ENCODE data around the gene BPIFB2. TPM values are rescaled to one million over a fixed set of nuclear protein-coding genes. Genes with fewer than 3 reads are reported as not detected.

The BPIFB2 gene
- polyA plus RNA-seq, 4 donors, result not detected

DNA sequence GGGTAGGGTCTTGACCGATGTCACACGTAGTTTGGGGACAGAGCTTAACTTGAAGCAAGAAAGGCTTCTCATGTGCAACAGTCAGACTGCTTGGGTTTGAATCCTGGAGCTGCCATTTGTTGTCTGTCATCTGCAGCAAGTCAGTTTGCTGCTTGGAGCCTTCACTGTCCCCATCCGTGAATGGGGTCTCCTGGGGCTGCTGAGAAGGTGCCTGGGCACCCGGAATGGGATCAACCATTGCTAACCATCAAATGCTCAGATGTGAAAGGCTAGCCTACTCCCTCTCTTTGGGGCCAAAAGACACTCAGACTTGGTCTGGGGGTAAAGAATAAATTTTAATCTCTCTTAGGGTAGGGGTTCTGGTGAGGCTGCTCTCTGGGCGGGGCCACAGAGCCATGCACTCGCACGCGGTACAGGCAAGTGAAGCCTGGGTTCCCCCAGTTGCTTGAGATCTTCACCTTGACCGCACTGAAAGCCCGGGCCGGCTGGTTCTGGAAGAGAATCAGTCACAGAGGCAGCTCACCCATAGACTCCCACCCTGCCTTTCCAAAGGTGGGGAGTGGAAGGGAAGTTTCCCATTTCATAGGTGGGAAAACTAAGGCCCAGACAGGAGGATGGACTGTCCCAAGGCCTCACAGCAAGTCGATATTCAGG lies 23.9 kb upstream of the BPIFB2 start:
- no peak for DNase-seq (ENCODE audit: low read depth in 4 of 4, low spot score in 3 of 4)

DNA sequence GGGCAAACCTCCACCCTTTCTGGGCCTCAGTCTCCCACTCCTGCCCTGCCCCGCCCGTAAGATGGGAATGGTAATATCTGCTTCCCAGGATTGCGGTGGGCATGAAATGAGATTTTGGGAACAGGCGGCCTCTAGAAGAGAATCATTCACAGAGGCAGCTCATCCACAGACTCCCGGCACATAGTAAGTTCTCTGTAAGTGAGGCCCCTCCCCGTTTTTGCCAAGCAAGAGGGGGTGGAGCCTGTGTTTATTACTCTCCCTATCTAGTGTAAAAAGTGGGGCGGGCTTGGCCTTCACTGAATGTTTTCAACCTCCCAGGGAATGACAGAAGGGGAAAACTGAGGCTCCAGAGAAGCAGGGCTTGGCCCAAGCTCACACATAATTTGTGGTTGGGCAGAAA lies 23.3 kb upstream of the BPIFB2 start:
- no peak for DNase-seq (ENCODE audit: low read depth in 4 of 4, low spot score in 3 of 4)

DNA sequence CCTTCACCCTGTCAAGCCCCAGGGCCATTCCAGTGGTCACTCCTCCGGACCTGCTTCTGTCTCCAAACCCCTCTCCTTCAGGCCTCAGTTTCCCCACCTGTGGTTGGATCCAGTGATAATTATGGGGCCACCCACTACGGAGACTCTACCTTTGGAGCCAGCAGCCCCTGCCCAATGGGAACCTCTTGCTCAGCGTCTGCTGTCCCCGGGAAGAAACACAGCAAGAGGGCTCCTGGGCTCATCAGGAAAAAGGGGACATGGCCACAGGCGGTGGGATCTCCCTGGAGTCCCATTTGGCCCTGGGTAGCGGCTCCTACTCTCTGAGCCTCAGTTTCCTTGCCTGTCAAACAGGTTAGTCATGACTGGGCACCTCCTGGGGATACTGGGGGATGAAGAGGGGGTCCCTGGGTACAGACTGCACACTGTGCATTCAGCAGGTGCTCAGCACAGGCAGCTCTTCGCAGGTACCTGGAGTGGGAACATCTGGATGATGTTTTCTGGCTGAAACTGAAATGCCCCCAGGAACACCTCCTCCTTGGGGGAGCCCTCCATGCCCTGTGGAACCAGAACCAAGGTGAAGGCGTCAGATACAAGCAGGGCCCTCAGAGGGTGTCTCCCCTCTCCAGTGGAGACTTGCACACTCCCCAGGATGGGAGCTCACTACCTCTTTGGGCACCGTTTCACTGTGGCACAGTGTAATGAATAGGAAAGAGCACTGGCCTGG lies 22.7 kb upstream of the BPIFB2 start:
- DNase-seq (ENCODE audit: low read depth in 4 of 4, low spot score in 3 of 4), result no peak

DNA sequence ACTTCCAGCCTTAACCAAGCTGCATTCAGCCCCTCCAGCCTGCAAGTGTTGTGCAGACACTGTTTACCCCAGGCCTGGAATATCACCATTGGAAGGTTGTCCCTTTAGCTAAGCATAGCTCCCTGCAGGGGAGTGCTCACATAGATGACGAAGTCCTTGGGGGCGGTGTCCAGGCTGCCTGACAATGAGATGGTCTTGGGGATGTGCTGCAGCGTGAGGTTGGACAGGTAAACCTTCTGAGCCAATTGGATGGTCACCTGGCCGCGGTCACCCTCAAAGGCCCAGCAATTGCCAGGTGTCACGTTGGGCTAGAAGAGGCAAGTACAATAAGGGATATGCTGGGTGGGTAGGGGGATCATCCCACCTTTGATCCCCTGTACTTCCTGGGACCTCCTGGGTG lies 21.9 kb upstream of the BPIFB2 start:
- no peak for DNase-seq (ENCODE audit: low read depth in 4 of 4, low spot score in 3 of 4)

DNA sequence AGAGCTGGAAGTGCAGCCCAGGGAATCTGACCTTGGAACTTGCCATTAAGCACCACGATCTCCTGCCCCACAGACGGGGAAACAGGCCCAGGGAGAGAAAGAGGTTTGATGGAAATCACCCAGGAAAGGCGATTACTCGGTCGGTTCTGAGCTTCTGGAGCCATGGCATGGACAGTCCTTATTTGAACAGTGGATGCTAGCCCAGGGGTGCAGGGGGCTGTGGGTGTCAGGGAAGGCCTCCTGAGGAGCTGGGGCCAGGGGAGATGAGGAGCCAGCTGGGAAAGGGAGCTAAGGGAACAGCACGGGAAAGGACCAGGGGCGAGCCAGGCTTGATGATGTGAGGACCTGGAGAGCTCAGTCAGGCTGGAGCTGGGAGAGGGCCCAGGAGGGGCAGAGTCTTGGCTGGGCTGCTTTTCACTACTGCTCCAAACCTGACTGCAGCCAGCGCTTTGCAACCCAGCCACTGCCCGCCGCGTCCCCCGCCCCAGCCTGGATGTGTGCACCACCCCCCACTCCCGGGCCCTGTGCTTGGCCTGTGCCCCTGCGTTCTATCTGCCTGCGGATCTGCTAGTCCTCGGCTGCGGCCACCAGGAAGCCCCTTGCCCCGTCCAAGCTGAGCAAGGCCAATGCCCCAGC lies 21.1 kb upstream of the BPIFB2 start:
- no peak for DNase-seq (ENCODE audit: low read depth in 4 of 4, low spot score in 3 of 4)

- no peak for DNase-seq (ENCODE audit: low read depth in 4 of 4, low spot score in 3 of 4)
These were observed 20.3 kb upstream of the BPIFB2 start for GRCh38 chr20:32987044-32987825.

- DNase-seq (ENCODE audit: low read depth in 4 of 4, low spot score in 3 of 4), result no peak
These were observed 19.5 kb upstream of the BPIFB2 start for GRCh38 chr20:32988008-32988407.

DNA sequence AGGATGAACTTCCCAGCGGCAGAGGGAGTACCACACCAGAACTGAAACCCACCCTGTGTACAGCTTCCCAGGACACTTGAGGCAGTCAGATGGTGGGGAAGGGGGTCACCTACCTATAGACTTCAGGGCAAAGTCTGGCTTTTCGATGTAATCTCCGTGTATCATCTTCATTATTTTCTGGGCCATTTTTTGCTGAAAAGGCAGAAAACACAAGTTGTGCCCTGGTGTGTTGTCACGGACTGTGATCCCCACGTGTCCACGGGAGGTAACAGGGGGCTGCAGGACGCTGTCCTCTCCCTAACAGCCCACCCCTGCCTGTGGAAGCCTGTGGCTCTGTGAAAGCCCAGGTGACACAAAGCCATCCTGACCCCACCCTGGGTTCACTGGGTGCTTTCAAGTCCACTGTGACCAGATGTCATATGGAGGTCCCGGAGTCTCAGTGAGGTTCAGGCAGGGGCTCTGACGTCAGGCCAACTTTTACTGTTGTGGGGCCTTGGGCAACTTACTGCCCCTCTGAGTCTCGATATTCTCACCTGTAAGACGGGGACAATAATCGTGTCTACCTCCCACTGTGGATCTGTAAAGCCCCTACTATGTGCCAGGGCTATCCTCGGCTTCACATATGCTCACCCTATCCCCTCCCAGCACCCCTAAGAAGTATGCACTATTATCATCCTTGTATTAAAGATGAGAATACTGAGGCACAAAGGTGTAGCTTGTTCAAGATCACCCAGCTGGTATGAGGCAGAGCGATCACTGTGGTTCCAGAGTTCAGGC lies 17.8 kb upstream of the BPIFB2 start:
- DNase-seq (ENCODE audit: low read depth in 4 of 4, low spot score in 3 of 4), result no peak

- no peak for DNase-seq (ENCODE audit: low read depth in 4 of 4, low spot score in 3 of 4)
These were observed 17.1 kb upstream of the BPIFB2 start for GRCh38 chr20:32990426-32990825.

GRCh38 chr20:32991383-32991782 lies 16.1 kb upstream of the BPIFB2 start:
- DNase-seq (ENCODE audit: low read depth in 4 of 4, low spot score in 3 of 4), result no peak

DNA sequence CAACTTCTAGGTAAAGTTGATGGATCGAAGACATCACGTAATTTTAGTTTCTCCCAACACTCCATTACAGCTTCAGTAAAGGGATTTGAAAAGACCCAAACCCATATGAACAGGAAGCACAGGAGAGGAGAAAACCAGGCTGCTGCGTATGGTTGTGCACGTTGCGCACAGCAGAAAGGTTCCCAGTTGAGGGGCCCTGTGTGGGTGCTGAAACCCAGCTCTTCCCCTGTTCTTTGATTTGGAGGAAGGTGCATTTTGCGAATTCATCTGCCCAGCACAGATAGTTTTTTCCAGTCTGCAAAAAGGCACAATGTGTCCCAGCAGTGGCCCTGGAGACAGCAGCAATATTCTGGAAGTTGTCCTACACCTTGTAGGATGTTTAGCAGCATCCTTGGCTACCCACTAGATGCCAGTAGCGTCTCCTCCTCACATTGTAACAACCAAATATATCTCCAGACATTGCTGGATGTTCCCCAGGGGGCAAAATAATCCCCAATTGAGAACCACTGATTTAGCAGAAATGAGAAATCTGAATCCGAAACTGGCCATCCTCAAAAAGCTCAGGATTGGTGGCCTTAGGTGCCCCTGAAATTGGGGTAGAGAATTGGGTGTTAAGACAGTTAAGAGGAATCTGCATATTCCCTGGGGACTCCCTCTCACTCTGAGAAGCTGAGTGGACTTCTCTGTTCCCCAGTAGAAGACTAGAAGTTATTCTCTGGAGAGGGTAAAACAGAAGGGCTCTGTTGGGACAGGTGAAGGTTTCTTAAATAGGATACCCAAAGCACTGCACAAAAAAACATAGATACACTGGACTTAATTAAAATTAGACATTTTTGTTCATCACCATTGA lies 15.5 kb upstream of the BPIFB2 start:
- no peak for DNase-seq (ENCODE audit: low read depth in 4 of 4, low spot score in 3 of 4)

DNA sequence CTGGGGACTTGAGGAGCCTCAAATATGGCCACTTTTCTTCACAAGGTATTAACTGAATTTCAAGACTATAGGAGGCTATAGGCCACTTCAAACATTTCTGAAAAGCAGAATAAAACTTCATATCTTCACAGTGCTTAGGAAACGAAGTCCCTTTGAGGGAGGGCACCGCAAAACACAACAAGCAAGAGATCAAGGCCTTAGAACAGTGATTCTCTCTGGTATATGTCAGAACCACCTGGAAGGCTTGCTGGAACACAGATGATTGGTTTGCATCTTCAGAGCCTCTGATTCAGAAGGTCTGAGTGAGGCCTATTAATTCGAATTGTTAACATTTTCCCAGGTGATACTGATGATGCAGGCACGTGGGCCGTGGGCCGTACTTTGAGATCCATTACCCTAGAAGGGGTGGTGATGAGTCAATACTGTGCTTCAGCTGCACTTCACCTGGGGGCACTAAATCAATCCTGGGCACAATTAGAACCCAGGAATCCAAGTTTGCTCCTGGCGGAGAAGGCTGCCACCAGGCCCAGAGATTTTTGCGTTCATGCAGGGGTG lies 13.9 kb upstream of the BPIFB2 start:
- no peak for DNase-seq (ENCODE audit: low read depth in 4 of 4, low spot score in 3 of 4)

DNA sequence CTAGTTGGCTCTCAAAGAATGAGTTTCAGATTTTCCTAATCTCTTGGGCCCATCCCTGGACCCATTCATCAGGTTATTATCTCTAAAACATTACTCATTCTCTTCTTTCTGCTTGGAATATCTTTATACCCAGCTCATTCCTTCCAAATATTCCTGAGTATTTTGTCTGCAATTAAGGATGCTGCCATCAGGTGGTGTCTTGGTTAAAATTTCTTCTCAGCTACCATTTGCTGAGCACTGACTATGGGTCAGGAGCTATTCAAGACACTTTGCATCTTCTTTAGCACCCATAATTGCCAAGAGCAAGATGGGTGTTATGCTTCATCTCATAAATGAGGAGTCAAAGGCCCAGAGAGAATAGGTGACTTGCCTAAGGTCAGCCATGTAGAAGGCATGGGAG lies 11.7 kb upstream of the BPIFB2 start:
- DNase-seq (ENCODE audit: low read depth in 4 of 4, low spot score in 3 of 4), result no peak

GRCh38 chr20:32997431-32997830 lies 10.1 kb upstream of the BPIFB2 start:
- DNase-seq (ENCODE audit: low read depth in 4 of 4, low spot score in 3 of 4), result no peak

DNA sequence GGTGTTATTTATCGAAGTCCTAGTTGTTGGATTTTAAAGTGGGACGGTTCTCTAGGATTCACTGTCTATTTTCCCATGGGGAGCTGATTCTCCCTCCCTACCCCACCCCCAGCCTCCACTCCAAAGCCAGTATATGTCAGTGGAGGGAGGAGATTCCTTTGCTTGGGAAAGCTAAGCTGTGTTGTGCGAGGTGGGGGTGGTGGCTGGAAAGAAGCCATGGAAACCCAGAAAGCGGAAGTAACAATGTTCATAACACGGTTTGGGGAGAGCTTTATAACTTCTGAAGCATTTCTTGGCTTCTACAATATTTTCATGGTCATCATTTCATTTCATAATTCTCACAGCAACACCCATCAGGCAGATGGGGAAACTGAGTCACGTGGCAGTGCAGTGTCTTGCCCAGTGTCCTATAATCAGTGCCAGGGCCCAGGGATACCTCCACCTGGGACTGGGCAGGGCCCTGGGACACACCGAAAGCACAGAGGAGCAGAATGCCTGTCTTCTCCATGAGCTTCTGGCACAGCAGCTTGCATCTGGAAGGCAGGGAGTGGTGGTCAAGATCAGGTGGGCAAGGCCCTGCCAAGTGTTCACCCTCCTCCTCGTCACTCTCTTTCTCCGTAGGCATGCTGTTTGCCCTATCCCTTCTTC lies 7.8 kb upstream of the BPIFB2 start:
- no peak for DNase-seq (ENCODE audit: low read depth in 4 of 4, low spot score in 3 of 4)

DNA sequence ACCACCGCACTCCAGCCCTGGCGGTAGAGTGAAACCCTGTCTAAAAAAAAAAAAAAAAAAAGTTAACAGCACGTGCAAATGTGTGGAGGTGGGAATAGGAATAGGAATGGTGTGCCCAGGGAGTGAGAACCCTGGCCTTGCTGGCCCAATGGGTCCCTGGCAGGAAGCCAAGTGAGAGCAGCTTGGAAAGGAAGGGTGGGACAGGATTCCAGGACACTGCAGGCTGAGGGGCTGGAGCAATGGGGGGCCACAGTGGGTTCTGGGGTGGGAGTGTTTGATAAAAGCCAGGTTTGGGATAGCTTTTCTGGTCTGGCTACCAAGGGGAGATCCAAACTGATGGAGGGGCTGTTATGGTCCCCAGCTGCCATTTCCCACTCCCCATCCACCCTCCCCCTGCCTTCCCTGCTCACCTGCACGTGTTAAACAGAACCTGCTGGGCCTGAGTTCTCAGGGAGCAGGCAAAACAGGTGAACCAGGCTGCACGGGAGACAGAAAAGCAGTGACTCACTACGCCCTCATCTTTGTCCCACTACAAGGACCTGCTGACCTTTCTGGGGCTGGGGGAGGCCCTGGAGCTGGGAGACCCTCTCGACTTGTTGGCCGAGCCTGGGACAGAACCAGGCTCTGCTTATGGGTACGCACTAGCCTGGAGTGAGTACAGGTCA lies 6.6 kb upstream of the BPIFB2 start:
- no peak for DNase-seq (ENCODE audit: low read depth in 4 of 4, low spot score in 3 of 4)

GRCh38 chr20:33002087-33002808 lies 5.3 kb upstream of the BPIFB2 start:
- DNase-seq (ENCODE audit: low read depth in 4 of 4, low spot score in 3 of 4), result no peak

Data from right renal pelvis (tissue), 4 donors.